AG04450 (cell line): Measurements from ENCODE around the gene EAPP. TPM values are rescaled to one million over a fixed set of nuclear protein-coding genes. Genes with fewer than 3 reads are reported as not detected.
"Not testable (repeated sequence)": the region's sequence is repeated elsewhere in the genome, so short reads cannot be mapped to it uniquely, and the experiment has no call there.

ENCODE experiments used
- CTCF ChIA-PET: fragments of 300-600, 350-600 bp; formaldehyde crosslinking; extraction: SDS; loops from one replicate; lab custom pipeline; 2022; ENCODE audit warnings: antibody characterized with exemption, inconsistent platforms; lab: Charles Lee
- POLR2A ChIA-PET: fragments of 350-600 bp; formaldehyde crosslinking; extraction: SDS; loops from one replicate; lab custom pipeline; 2021; ENCODE audit warnings: antibody characterized with exemption, inconsistent platforms; lab: Yijun Ruan, JAX
- DNase-seq: peaks from one replicate; pipeline ENCODE4 v3.0.0-alpha.2; 2011; ENCODE audit warnings: low read depth, low spot score
- H3K27ac ChIP-seq: one replicate; pipeline ENCODE4 v1.5.1; 2012; ENCODE audit warnings: low read depth, low read length, control low read depth
- H3K27me3 ChIP-seq: one replicate; pipeline ENCODE4 v1.6.0; 2012; ENCODE audit warnings: low read length; ENCODE audit not compliant: control insufficient read depth, insufficient read depth
- H3K4me3 ChIP-seq: 2 replicates; pipeline ENCODE4 v1.5.1; 2011; ENCODE audit warnings: mild to moderate bottlenecking, low read depth, low read length, control low read depth
- H3K9me3 ChIP-seq: 2 replicates; pipeline ENCODE4 v1.5.1; 2012; ENCODE audit warnings: low read length; ENCODE audit not compliant: control insufficient read depth, insufficient read depth
- CTCF ChIP-seq: IDR thresholded peaks from 2 replicates; pipeline ENCODE4 v1.5.1; 2011; ENCODE audit warnings: low read depth, low read length, control low read depth, inconsistent platforms
- polyA plus RNA-seq: library from polyadenylated mRNA; depleted of rRNA; stranded (reverse); fragments of >200 nt; gene quantifications from 2 replicates; pipeline ENCODE4 v1.2.3, GENCODE V29; 2011

EAPP gene
- polyA plus RNA-seq, 1 experiment: 66.8 TPM

- Histone ChIP-seq H3K27ac (no peak overlapping the region), H3K9me3 (no peaks in the 10 kb centered on the region; the same call in 1 of the 2 replicates), H3K4me3 (no peak overlapping the region), H3K27me3 (no peaks in the 10 kb centered on the region)
- ChIA-PET POLR2A (no interaction called here), CTCF (no interaction called here)
- no peak for DNase-seq
- no peak for TF ChIP-seq CTCF
These were observed 30.2 kb upstream of the EAPP start for GRCh38 chr14:34569750-34570149.

- no peak for TF ChIP-seq CTCF
- DNase-seq: no peak
- Histone ChIP-seq H3K4me3 (no peak overlapping the region), H3K27me3 (no peaks in the 10 kb centered on the region), H3K9me3 (no peaks in the 10 kb centered on the region; the same call in 1 of the 2 replicates), H3K27ac (no peak overlapping the region)
- POLR2A ChIA-PET: no interaction called here
- CTCF ChIA-PET: no interaction called here
These were observed 29.3 kb upstream of the EAPP start for GRCh38 chr14:34568803-34569202.

GRCh38 chr14:34562776-34563150 is 23.3 kb upstream of the EAPP start:
- no peak for TF ChIP-seq CTCF
- ChIA-PET CTCF (no interaction called here), POLR2A (no interaction called here)
- no peak for DNase-seq
- Histone ChIP-seq H3K27ac (no peak overlapping the region), H3K4me3 (no peak overlapping the region), H3K9me3 (no peaks in the 10 kb centered on the region; the same call in 1 of the 2 replicates), H3K27me3 (no peaks in the 10 kb centered on the region)

GRCh38 chr14:34562037-34562775 is 22.7 kb upstream of the EAPP start:
- H3K27me3 ChIP-seq, CTCF ChIA-PET, H3K4me3 ChIP-seq, DNase-seq, H3K27ac ChIP-seq, POLR2A ChIA-PET, H3K9me3 ChIP-seq: not testable (repeated sequence)

- H3K9me3 ChIP-seq, DNase-seq, H3K4me3 ChIP-seq, H3K27ac ChIP-seq, POLR2A ChIA-PET, H3K27me3 ChIP-seq, CTCF ChIA-PET: not testable (repeated sequence)
These were observed 17.0 kb upstream of the EAPP start for GRCh38 chr14:34556498-34556829.

GRCh38 chr14:34555583-34556497 is 16.3 kb upstream of the EAPP start:
- POLR2A ChIA-PET, DNase-seq, CTCF ChIA-PET, H3K9me3 ChIP-seq, H3K27me3 ChIP-seq, H3K4me3 ChIP-seq, H3K27ac ChIP-seq: not testable (repeated sequence)
